Thymus (tissue), 11 donors: Measurements from ENCODE around the gene UBE2S. TPM values are rescaled to one million over a fixed set of nuclear protein-coding genes. Genes with fewer than 3 reads are reported as not detected.
"Not testable (repeated sequence)": the region's sequence is repeated elsewhere in the genome, so short reads cannot be mapped to it uniquely, and the experiment has no call there.

ENCODE experiments used
- DNase-seq, 9 donors: peaks; one replicate each; pipeline ENCODE4 v3.0.0-alpha.2; 2013; ENCODE audit warnings: low spot score in 9 of 9, low read depth in 6 of 9, missing footprints in 1 of 9
- H3K27ac ChIP-seq, 2 donors: one replicate each; pipeline ENCODE4 v1.5.1; 2013; ENCODE audit warnings: control low read depth in 1 of 2, low read depth in 1 of 2, low read length in 1 of 2, mild to moderate bottlenecking in 1 of 2, moderate library complexity in 1 of 2
- H3K27me3 ChIP-seq, 2 donors: one replicate each; pipeline ENCODE4 v1.5.1; 2013; ENCODE audit warnings: low read length in 1 of 2; ENCODE audit not compliant: control insufficient read depth in 2 of 2, insufficient read depth in 1 of 2
- H3K36me3 ChIP-seq, 2 donors: one replicate each; pipeline ENCODE4 v1.5.1; 2013; ENCODE audit warnings: low read length in 1 of 2, mild to moderate bottlenecking in 1 of 2, moderate library complexity in 1 of 2; ENCODE audit not compliant: control insufficient read depth in 2 of 2, insufficient read depth in 2 of 2
- H3K4me1 ChIP-seq, 2 donors: one replicate each; pipeline ENCODE4 v1.5.1; 2013; ENCODE audit warnings: low read length in 2 of 2; ENCODE audit not compliant: control insufficient read depth in 2 of 2, insufficient read depth in 2 of 2
- H3K4me3 ChIP-seq, 2 donors: one replicate each; pipeline ENCODE4 v1.5.1; 2013; ENCODE audit warnings: low read length in 2 of 2, control low read depth in 1 of 2, mild to moderate bottlenecking in 1 of 2
- H3K9me3 ChIP-seq, 2 donors: one replicate each; pipeline ENCODE4 v1.5.1; 2013; ENCODE audit warnings: low read length in 1 of 2, mild to moderate bottlenecking in 1 of 2; ENCODE audit not compliant: control insufficient read depth in 2 of 2, insufficient read depth in 1 of 2
- WGBS: extraction: QIAGEN DNeasy Blood & Tissue Kit; methylation state at CpG from one replicate; pipeline ENCODE4 v1.1.7; 2013; 5-methylcytosine and 5-hydroxymethylcytosine counted together
- polyA plus RNA-seq: library from polyadenylated mRNA; stranded (reverse); fragments of 200-250 nt; gene quantifications from one replicate; pipeline ENCODE4 v1.2.3, GENCODE V29; 2013
- total RNA-seq: library from RNA; stranded (reverse); fragments of 120-200 nt; gene quantifications from one replicate; pipeline ENCODE4 v1.2.4, GENCODE V29; 2013
- donor health status: healthy.

The UBE2S gene
- total and polyA plus RNA-seq, 2 donors = 14.6 to 120 TPM

GRCh38 chr19:55433292-55433691 lies 25.7 kb upstream of the UBE2S start:
- Histone ChIP-seq H3K27me3 (peaks cover 32 to 77% of the 10 kb centered on the region in 2 donors), H3K27ac (no peak overlapping the region), H3K9me3 (peaks cover 1 to 9% of the 10 kb centered on the region in 2 donors), H3K4me3 (no peak overlapping the region), H3K36me3 (peaks cover 0 to 3% of the 10 kb centered on the region in 2 donors), H3K4me1 (peaks cover 0 to 3% of the 10 kb centered on the region in 2 donors)
- WGBS = 16% methylated on average over 48 of the region's 48 CpGs
- DNase-seq = no peak

DNA sequence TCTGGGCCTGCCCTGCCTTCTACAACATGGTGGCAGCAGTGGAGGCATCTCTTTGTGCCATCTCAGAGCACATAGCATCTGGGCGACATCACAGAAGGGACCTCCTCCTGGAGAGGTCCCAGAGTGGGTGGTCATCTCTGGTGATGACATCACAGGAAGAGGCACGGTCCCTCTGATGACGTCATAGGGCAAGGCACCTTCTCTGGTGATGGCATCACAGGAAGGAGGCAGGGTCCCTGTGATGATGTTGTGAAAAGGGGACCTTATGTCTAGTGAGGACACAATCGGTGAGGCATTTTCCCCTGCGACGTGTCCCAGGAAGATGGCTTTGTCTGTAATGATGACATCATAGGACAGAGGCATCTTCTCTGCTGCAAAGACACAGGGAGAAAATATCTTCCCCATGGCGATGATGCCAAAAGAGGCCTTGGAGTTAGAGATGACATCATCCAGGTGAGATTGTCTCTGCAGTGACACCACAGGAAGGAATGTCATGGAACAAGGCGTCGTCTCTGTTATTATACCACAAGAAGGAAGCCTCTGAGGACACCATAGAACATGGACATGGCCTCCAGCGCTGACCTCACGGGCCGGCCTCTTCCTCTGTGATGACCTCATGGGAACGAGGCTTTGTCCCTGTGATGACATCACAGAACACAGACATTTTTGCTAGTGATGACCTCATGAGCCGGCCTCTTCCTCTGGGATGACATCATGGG lies 24.8 kb upstream of the UBE2S start:
- Histone ChIP-seq H3K36me3 (peaks cover 0 to 3% of the 10 kb centered on the region in 2 donors), H3K4me3 (no peak overlapping the region), H3K4me1 (peaks cover 0 to 3% of the 10 kb centered on the region in 2 donors), H3K27ac (no peak overlapping the region), H3K9me3 (peaks cover 0 to 9% of the 10 kb centered on the region in 2 donors), H3K27me3 (peaks cover 24 to 68% of the 10 kb centered on the region in 2 donors)
- WGBS = 94% methylated on average over 14 of the region's 14 CpGs
- DNase-seq = no peak

GRCh38 chr19:55431183-55431582 lies 23.6 kb upstream of the UBE2S start:
- H3K4me1 ChIP-seq = peaks cover 0 to 3% of the 10 kb centered on the region in 2 donors
- H3K27ac ChIP-seq = no peak overlapping the region
- no peak overlapping the region for H3K4me3 ChIP-seq
- peaks cover 0 to 3% of the 10 kb centered on the region in 2 donors for H3K36me3 ChIP-seq
- peaks cover 0 to 9% of the 10 kb centered on the region in 2 donors for H3K9me3 ChIP-seq
- peaks cover 17 to 56% of the 10 kb centered on the region in 2 donors for H3K27me3 ChIP-seq
- DNase-seq = no peak
- WGBS = 98% methylated on average over 1 of the region's 1 CpG

DNA sequence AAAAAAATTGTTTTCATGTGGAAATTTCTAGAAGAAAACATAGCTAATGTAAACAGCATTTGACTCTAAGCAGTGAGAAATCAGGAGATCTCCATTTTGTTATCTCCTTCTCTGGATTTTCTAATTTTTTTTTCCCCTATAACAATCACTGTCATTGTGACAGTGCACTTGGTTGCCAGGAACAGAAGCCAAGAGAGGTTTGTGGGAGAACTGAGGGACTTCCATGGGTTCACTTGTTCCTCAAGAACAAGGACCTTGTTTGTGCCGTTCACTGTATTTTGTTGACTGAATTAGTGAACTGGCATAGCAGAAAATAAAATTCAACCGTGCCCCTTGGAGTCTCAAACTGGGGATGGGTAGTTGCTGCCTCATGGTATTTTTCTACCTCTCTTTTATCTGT lies 18.5 kb upstream of the UBE2S start:
- H3K4me3 ChIP-seq = no peak overlapping the region
- DNase-seq = no peak
- H3K27me3 ChIP-seq = peaks cover 0 to 10% of the 10 kb centered on the region in 2 donors
- peaks cover 0 to 4% of the 10 kb centered on the region in 2 donors for H3K9me3 ChIP-seq
- H3K4me1 ChIP-seq = peaks cover 13 to 14% of the 10 kb centered on the region in 2 donors
- 91% methylated on average over 2 of the region's 2 CpGs for WGBS
- no peak overlapping the region for H3K27ac ChIP-seq
- peaks cover 0 to 3% of the 10 kb centered on the region in 2 donors for H3K36me3 ChIP-seq

- H3K4me1 ChIP-seq = peaks cover 27 to 28% of the 10 kb centered on the region in 2 donors
- peaks cover 0 to 6% of the 10 kb centered on the region in 2 donors for H3K27me3 ChIP-seq
- 97% methylated on average over 3 of the region's 3 CpGs for WGBS
- H3K36me3 ChIP-seq = no peaks in the 10 kb centered on the region
- H3K27ac ChIP-seq = no peak overlapping the region
- H3K4me3 ChIP-seq = no peak overlapping the region
- peaks cover 0 to 5% of the 10 kb centered on the region in 2 donors for H3K9me3 ChIP-seq
- DNase-seq = no peak
These were observed 16.9 kb upstream of the UBE2S start for GRCh38 chr19:55424518-55424917.

- WGBS = 94% methylated on average over 13 of the region's 13 CpGs
- DNase-seq = no peak
- H3K27ac ChIP-seq = no peak overlapping the region
- H3K4me3 ChIP-seq = no peak overlapping the region
- H3K36me3 ChIP-seq = no peaks in the 10 kb centered on the region
- no peaks in the 10 kb centered on the region for H3K27me3 ChIP-seq
- H3K9me3 ChIP-seq = peaks cover 0 to 10% of the 10 kb centered on the region in 2 donors
- H3K4me1 ChIP-seq = peaks cover 34 to 36% of the 10 kb centered on the region in 2 donors
These were observed 15.8 kb upstream of the UBE2S start for GRCh38 chr19:55423225-55424005.

GRCh38 chr19:55421281-55421680 lies 13.7 kb upstream of the UBE2S start:
- peaks cover 40 to 44% of the 10 kb centered on the region in 2 donors for H3K4me1 ChIP-seq
- peak in 3 of 9 donors; percentile 53 to 75 (median 54) for DNase-seq
- peak overlapping the region; percentile 52 to 65 for H3K27ac ChIP-seq
- not testable (repeated sequence) for H3K36me3 ChIP-seq, H3K27me3 ChIP-seq, H3K4me3 ChIP-seq
- peaks cover 0 to 10% of the 10 kb centered on the region in 2 donors for H3K9me3 ChIP-seq
- 5% methylated on average over 4 of the region's 4 CpGs for WGBS

GRCh38 chr19:55419624-55420236 lies 12.1 kb upstream of the UBE2S start:
- peaks cover 40 to 44% of the 10 kb centered on the region in 2 donors for H3K4me1 ChIP-seq
- H3K27ac ChIP-seq = no peak overlapping the region
- no peaks in the 10 kb centered on the region for H3K36me3 ChIP-seq
- peaks cover 0 to 10% of the 10 kb centered on the region in 2 donors for H3K9me3 ChIP-seq
- DNase-seq = no peak
- WGBS = 96% methylated on average over 5 of the region's 5 CpGs
- H3K27me3 ChIP-seq = no peaks in the 10 kb centered on the region
- no peak overlapping the region for H3K4me3 ChIP-seq
